Measurements from ENCODE around the gene CCDC86. TPM values are rescaled to one million over a fixed set of nuclear protein-coding genes. Genes with fewer than 3 reads are reported as not detected.

The CCDC86 gene
- total and polyA plus RNA-seq, 9 donors = 7.4 to 22.7 (median 19.8) TPM

GRCh38 chr11:60875366-60876167 is 33.7 kb downstream of the CCDC86 start:
- peaks cover 15% of the 10 kb centered on the region for H3K36me3 ChIP-seq (ENCODE audit: control insufficient read depth, insufficient read depth, low read length)
- WGBS (ENCODE audit: insufficient coverage) = 40% methylated on average over 3 of the region's 7 CpGs
- peaks cover 74% of the 10 kb centered on the region for H3K4me1 ChIP-seq (ENCODE audit: control insufficient read depth, insufficient read depth, low read length)
- peak; percentile 55 for DNase-seq
- H3K4me3 ChIP-seq (ENCODE audit: low read length) = no peak overlapping the region
- peak overlapping the region; percentile 72 for H3K27ac ChIP-seq (ENCODE audit: low read length)
- H3K27me3 ChIP-seq (ENCODE audit: control insufficient read depth, insufficient read depth, low read length) = no peaks in the 10 kb centered on the region
- H3K9me3 ChIP-seq (replicated peaks; ENCODE audit: control insufficient read depth, low read depth, low read length) = no peaks in the 10 kb centered on the region

- Histone ChIP-seq H3K36me3 (ENCODE audit: control insufficient read depth, insufficient read depth, low read length) (peaks cover 15% of the 10 kb centered on the region), H3K4me3 (ENCODE audit: low read length) (no peak overlapping the region), H3K27me3 (ENCODE audit: control insufficient read depth, insufficient read depth, low read length) (no peaks in the 10 kb centered on the region), H3K9me3 (replicated peaks; ENCODE audit: control insufficient read depth, low read depth, low read length) (no peaks in the 10 kb centered on the region), H3K4me1 (ENCODE audit: control insufficient read depth, insufficient read depth, low read length) (peaks cover 68% of the 10 kb centered on the region), H3K27ac (ENCODE audit: low read length) (peak overlapping the region; percentile 72)
- 94% methylated on average over 2 of the region's 2 CpGs for WGBS (ENCODE audit: insufficient coverage)
- no peak for DNase-seq
These were observed 34.2 kb downstream of the CCDC86 start for GRCh38 chr11:60876168-60876485.

DNA sequence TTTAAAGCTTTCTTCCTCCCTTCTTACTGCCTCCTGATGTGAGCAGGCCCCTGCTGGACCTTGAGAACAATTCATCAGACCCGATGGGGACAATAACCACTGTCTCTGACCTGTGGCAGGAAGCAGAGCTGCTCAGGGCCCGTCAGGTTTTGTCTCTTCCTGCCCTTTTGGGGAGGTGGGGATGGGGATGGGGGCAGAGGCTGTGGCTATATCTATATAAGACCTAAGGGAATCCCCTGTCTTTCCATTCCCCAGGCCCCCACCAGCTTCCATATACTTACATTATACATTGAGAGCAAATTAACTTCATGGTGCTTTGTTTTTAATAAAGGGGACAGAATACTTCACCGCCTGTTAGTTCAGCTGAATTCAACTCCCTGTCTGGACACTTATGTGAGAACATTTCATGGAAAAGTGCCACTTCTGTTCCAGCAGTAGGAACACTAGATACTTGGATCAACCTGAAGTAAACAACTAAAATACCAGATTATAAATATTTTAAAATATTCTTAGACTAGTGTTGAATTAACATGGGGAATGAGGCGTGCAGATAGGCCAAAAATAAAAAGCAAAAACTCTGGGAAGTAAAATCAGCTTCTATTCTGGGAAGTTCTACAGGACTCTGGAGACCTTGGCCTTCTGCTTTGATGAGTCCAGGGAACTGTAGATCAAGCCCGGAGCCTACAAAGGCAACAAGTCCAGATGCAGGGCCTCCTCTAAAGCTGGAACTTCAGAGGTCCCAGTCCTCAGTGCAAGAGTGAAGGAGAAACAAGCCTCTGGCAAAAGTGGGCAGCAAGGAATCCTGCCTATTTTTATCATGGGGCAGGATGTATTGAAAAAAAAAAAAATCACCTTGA is 36.6 kb downstream of the CCDC86 start:
- peak; percentile 90 for DNase-seq
- H3K27me3 ChIP-seq (ENCODE audit: control insufficient read depth, insufficient read depth, low read length) = no peaks in the 10 kb centered on the region
- peaks cover 15% of the 10 kb centered on the region for H3K36me3 ChIP-seq (ENCODE audit: control insufficient read depth, insufficient read depth, low read length)
- no peak overlapping the region for H3K4me3 ChIP-seq (ENCODE audit: low read length)
- H3K27ac ChIP-seq (ENCODE audit: low read length) = peak overlapping the region; percentile 73
- peaks cover 45% of the 10 kb centered on the region for H3K4me1 ChIP-seq (ENCODE audit: control insufficient read depth, insufficient read depth, low read length)
- no peaks in the 10 kb centered on the region for H3K9me3 ChIP-seq (replicated peaks; ENCODE audit: control insufficient read depth, low read depth, low read length)
- WGBS (ENCODE audit: insufficient coverage) = 13% methylated on average over 1 of the region's 5 CpGs

DNA sequence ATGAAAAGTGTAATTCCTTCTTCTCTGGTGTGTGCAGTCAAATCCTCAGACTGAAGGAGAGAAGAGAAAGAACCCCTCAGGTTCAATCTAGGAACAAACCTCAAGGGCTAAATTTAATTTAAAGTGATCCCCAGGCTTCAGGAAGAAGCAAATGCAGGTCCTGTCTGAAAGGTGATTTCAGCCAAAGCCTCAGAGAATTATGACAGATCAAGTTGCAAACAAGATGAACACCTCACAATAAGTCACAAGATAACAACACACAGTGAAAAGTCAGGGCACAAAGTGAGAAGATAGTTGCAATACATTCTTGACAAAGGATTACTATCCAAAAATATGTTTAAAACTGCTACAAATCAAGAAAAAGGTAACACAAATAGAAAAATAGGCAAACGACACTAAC is 37.2 kb downstream of the CCDC86 start:
- Histone ChIP-seq H3K36me3 (ENCODE audit: control insufficient read depth, insufficient read depth, low read length) (peaks cover 15% of the 10 kb centered on the region), H3K27me3 (ENCODE audit: control insufficient read depth, insufficient read depth, low read length) (no peaks in the 10 kb centered on the region), H3K4me3 (ENCODE audit: low read length) (no peak overlapping the region), H3K9me3 (replicated peaks; ENCODE audit: control insufficient read depth, low read depth, low read length) (no peaks in the 10 kb centered on the region), H3K27ac (ENCODE audit: low read length) (peak overlapping the region; percentile 73), H3K4me1 (ENCODE audit: control insufficient read depth, insufficient read depth, low read length) (peaks cover 39% of the 10 kb centered on the region)
- WGBS (ENCODE audit: insufficient coverage) = no CpG with 5 or more reads among the region's 1 CpG
- DNase-seq = no peak

DNA sequence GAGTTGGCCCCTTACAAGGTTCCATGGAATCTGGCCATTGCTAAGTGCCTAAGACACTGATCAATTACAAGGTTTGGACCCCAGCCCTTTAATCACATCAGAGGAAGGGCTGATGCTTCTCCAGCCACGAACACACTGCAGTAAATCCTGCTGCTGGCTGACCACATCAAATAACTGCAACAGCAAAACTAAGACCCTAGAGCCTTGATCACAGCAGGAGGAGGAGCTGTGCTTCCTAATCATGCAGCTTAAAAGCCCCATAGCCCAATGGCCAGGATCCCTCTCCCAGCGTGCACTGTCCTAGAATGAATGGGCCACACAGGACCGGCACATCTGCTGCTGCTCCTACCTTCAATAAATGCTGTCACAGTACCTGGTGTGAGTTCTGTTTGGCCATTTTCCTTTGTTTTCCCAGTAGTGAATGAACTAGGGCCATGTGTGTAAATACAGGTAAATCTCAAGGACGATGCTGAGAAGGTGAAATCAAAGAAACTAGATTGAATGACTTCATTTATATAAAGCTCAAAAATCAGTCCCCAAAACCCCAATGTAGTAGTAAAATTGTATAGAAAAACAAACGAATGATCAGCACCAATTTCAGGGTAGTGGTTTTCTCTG is 38.2 kb downstream of the CCDC86 start:
- H3K27me3 ChIP-seq (ENCODE audit: control insufficient read depth, insufficient read depth, low read length) = no peaks in the 10 kb centered on the region
- H3K4me1 ChIP-seq (ENCODE audit: control insufficient read depth, insufficient read depth, low read length) = peaks cover 31% of the 10 kb centered on the region
- no peak for DNase-seq
- 17% methylated on average over 1 of the region's 5 CpGs for WGBS (ENCODE audit: insufficient coverage)
- no peak overlapping the region for H3K27ac ChIP-seq (ENCODE audit: low read length)
- no peaks in the 10 kb centered on the region for H3K9me3 ChIP-seq (replicated peaks; ENCODE audit: control insufficient read depth, low read depth, low read length)
- H3K4me3 ChIP-seq (ENCODE audit: low read length) = no peak overlapping the region
- peaks cover 15% of the 10 kb centered on the region for H3K36me3 ChIP-seq (ENCODE audit: control insufficient read depth, insufficient read depth, low read length)

DNA sequence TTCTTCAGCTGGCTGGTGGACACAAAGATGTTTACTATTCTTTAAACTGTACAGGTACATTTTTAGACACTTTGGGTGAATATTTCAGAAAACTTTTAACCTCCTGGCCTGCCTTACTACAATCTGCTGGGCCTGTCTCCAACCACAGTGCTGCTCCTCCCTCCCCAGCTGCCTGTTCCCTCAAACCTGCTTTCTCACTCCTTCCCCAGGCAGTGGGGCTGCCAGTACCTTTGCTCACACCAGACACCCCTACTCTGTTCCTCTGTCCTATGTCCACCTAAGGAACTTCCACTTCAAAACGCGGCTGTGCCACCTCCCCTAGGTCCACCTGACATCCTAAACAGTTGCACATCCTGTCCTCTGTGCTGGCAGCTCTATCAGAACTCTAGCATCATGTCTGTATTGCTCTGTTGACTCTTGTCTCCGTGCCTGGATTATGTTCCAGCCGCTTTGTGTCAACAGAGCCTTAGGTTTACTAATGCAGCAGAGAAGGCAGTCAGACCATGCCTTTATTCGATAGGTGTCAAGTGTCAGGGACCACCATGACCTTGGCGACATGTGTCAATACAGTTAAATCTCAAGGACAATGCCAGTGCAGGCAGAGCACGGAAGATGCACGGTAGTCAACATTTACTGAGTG is 38.9 kb downstream of the CCDC86 start:
- Histone ChIP-seq H3K27me3 (ENCODE audit: control insufficient read depth, insufficient read depth, low read length) (no peaks in the 10 kb centered on the region), H3K36me3 (ENCODE audit: control insufficient read depth, insufficient read depth, low read length) (peaks cover 15% of the 10 kb centered on the region), H3K4me3 (ENCODE audit: low read length) (no peak overlapping the region), H3K9me3 (replicated peaks; ENCODE audit: control insufficient read depth, low read depth, low read length) (no peaks in the 10 kb centered on the region), H3K27ac (ENCODE audit: low read length) (no peak overlapping the region), H3K4me1 (ENCODE audit: control insufficient read depth, insufficient read depth, low read length) (peaks cover 24% of the 10 kb centered on the region)
- 46% methylated on average over 6 of the region's 8 CpGs for WGBS (ENCODE audit: insufficient coverage)
- DNase-seq = no peak

GRCh38 chr11:60887556-60887955 is 45.6 kb downstream of the CCDC86 start:
- 55% methylated on average over 5 of the region's 5 CpGs for WGBS (ENCODE audit: insufficient coverage)

GRCh38 chr11:60889869-60890311 is 48.0 kb downstream of the CCDC86 start:
- no peak overlapping the region for H3K27ac ChIP-seq (ENCODE audit: low read length)
- 72% methylated on average over 6 of the region's 6 CpGs for WGBS (ENCODE audit: insufficient coverage)

More at GRCh38 chr11:60887556-60887955, 45.6 kb downstream of the CCDC86 start:
- H3K4me3 ChIP-seq (ENCODE audit: low read length) = no peak overlapping the region
- H3K27ac ChIP-seq (ENCODE audit: low read length) = no peak overlapping the region
- H3K4me1 ChIP-seq (ENCODE audit: control insufficient read depth, insufficient read depth, low read length) = no peaks in the 10 kb centered on the region
- H3K9me3 ChIP-seq (replicated peaks; ENCODE audit: control insufficient read depth, low read depth, low read length) = no peaks in the 10 kb centered on the region
- peak; percentile 54 for DNase-seq
- H3K36me3 ChIP-seq (ENCODE audit: control insufficient read depth, insufficient read depth, low read length) = peaks cover 34% of the 10 kb centered on the region
- H3K27me3 ChIP-seq (ENCODE audit: control insufficient read depth, insufficient read depth, low read length) = no peaks in the 10 kb centered on the region

DNA sequence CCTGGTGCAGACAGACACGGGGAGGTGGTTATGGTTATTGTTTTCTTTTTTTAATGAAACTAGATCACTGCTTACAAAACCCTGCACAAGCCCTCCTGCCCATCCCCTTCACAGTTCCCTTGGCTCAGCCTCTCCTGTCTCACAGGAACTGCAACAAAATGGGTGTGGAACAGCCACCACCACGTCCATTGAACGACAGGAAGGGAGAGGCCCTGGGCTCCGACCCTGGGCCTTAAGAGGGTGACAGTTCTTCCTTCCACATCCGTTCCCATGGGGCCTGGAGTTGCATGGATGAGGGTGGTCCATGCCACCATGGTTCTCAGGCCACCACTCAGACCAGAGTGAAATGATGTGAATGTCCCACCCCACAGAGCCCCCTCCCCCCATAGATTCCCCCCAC is 48.8 kb downstream of the CCDC86 start:
- no peak overlapping the region for H3K4me3 ChIP-seq (ENCODE audit: low read length)
- peaks cover 61% of the 10 kb centered on the region for H3K36me3 ChIP-seq (ENCODE audit: control insufficient read depth, insufficient read depth, low read length)
- H3K27me3 ChIP-seq (ENCODE audit: control insufficient read depth, insufficient read depth, low read length) = no peaks in the 10 kb centered on the region
- 50% methylated on average over 2 of the region's 5 CpGs for WGBS (ENCODE audit: insufficient coverage)
- H3K27ac ChIP-seq (ENCODE audit: low read length) = no peak overlapping the region
- DNase-seq = no peak
- H3K4me1 ChIP-seq (ENCODE audit: control insufficient read depth, insufficient read depth, low read length) = no peaks in the 10 kb centered on the region
- H3K9me3 ChIP-seq (replicated peaks; ENCODE audit: control insufficient read depth, low read depth, low read length) = no peaks in the 10 kb centered on the region

More at GRCh38 chr11:60889869-60890311, 48.0 kb downstream of the CCDC86 start:
- DNase-seq = no peak
- no peaks in the 10 kb centered on the region for H3K27me3 ChIP-seq (ENCODE audit: control insufficient read depth, insufficient read depth, low read length)
- no peaks in the 10 kb centered on the region for H3K9me3 ChIP-seq (replicated peaks; ENCODE audit: control insufficient read depth, low read depth, low read length)
- H3K4me1 ChIP-seq (ENCODE audit: control insufficient read depth, insufficient read depth, low read length) = no peaks in the 10 kb centered on the region
- H3K36me3 ChIP-seq (ENCODE audit: control insufficient read depth, insufficient read depth, low read length) = peaks cover 54% of the 10 kb centered on the region
- H3K4me3 ChIP-seq (ENCODE audit: low read length) = no peak overlapping the region

Data from muscle of leg (tissue), 11 donors.